Nephron progenitor cell (in vitro differentiated cells): Measurements from ENCODE around the gene ZC3H6.

Experiments
- DNase-seq: peaks from one replicate; pipeline ENCODE4 v3.0.0; 2021
- H3K27ac Mint-ChIP-seq: 2 replicates; pipeline ENCODE4 v1.8.0; 2021; ENCODE audit warnings: mild to moderate bottlenecking, moderate library complexity, mixed read lengths
- H3K27me3 Mint-ChIP-seq: 2 replicates; pipeline ENCODE4 v1.8.0; 2021; ENCODE audit warnings: mild to moderate bottlenecking, low read depth, mixed read lengths; ENCODE audit not compliant: poor library complexity
- H3K36me3 Mint-ChIP-seq: 2 replicates; pipeline ENCODE4 v1.8.0; 2021; ENCODE audit warnings: low read depth, mixed read lengths
- H3K4me1 Mint-ChIP-seq: 2 replicates; pipeline ENCODE4 v1.8.0; 2021; ENCODE audit warnings: mixed read lengths
- H3K4me3 Mint-ChIP-seq: 2 replicates; pipeline ENCODE4 v1.8.0; 2021; ENCODE audit warnings: mild to moderate bottlenecking, moderate library complexity, mixed read lengths
- H3K9me3 Mint-ChIP-seq: 2 replicates; pipeline ENCODE4 v1.8.0; 2021; ENCODE audit warnings: mild to moderate bottlenecking, moderate library complexity, mixed read lengths
- CTCF ChIP-seq: fragments of 200-600 bp; sonication (generic); IDR thresholded peaks from 2 replicates; pipeline ENCODE4 v1.5.0; 2021; ENCODE audit warnings: antibody characterized with exemption

ZC3H6 gene

GRCh38 chr2:112244854-112245253 lies 30.5 kb upstream of the ZC3H6 start:
- Mint-ChIP-seq H3K27me3 (no peaks in the 10 kb centered on the region), H3K4me1 (no peaks in the 10 kb centered on the region), H3K9me3 (peaks cover 22% of the 10 kb centered on the region), H3K27ac (no peak overlapping the region), H3K4me3 (no peak overlapping the region), H3K36me3 (peaks cover 61% of the 10 kb centered on the region)
- no peak for DNase-seq
- TF ChIP-seq CTCF = no peak

- H3K4me1 Mint-ChIP-seq = peaks cover 14% of the 10 kb centered on the region
- H3K27me3 Mint-ChIP-seq = no peaks in the 10 kb centered on the region
- H3K4me3 Mint-ChIP-seq = no peak overlapping the region
- DNase-seq = no peak
- no peak overlapping the region for H3K27ac Mint-ChIP-seq
- H3K9me3 Mint-ChIP-seq = peaks cover 7% of the 10 kb centered on the region
- H3K36me3 Mint-ChIP-seq = peaks cover 33% of the 10 kb centered on the region
- TF ChIP-seq CTCF = no peak
These were observed 24.1 kb upstream of the ZC3H6 start for GRCh38 chr2:112251271-112251670.

GRCh38 chr2:112253261-112253815 lies 22.1 kb upstream of the ZC3H6 start:
- Mint-ChIP-seq H3K27me3 (no peaks in the 10 kb centered on the region), H3K27ac (no peak overlapping the region), H3K4me3 (peak overlapping the region; percentile 89), H3K36me3 (peaks cover 12% of the 10 kb centered on the region), H3K4me1 (peaks cover 14% of the 10 kb centered on the region), H3K9me3 (peaks cover 3% of the 10 kb centered on the region)
- no peak for DNase-seq
- no peak for TF ChIP-seq CTCF

GRCh38 chr2:112254466-112255240 lies 20.7 kb upstream of the ZC3H6 start, which contains the start of gene ZC3H8:
Gene ZC3H8, minus strand, starts transcription at chr2:112255042. Its CDS starts 61 bp downstream, at chr2:112254981.
- peak within 1 kb of the TSS; percentile 46 for H3K27ac Mint-ChIP-seq
- H3K36me3 Mint-ChIP-seq = peaks cover 4% of the 10 kb centered on the region
- TF ChIP-seq CTCF = no peak
- peak; percentile 96 for DNase-seq
- peaks cover 18% of the 10 kb centered on the region for H3K4me1 Mint-ChIP-seq
- H3K9me3 Mint-ChIP-seq = no peaks in the 10 kb centered on the region
- H3K27me3 Mint-ChIP-seq = no peaks in the 10 kb centered on the region
- peak within 1 kb of the TSS; percentile 89 for H3K4me3 Mint-ChIP-seq

GRCh38 chr2:112255875-112256274 lies 19.5 kb upstream of the ZC3H6 start:
- Mint-ChIP-seq H3K4me3 (peak overlapping the region; percentile 89), H3K36me3 (peaks cover 4% of the 10 kb centered on the region), H3K27me3 (no peaks in the 10 kb centered on the region), H3K4me1 (peaks cover 28% of the 10 kb centered on the region), H3K27ac (no peak overlapping the region), H3K9me3 (no peaks in the 10 kb centered on the region)
- no peak for DNase-seq
- no peak for TF ChIP-seq CTCF

GRCh38 chr2:112256654-112257053 lies 18.7 kb upstream of the ZC3H6 start:
- Mint-ChIP-seq H3K27me3 (no peaks in the 10 kb centered on the region), H3K4me3 (no peak overlapping the region), H3K9me3 (peaks cover 3% of the 10 kb centered on the region), H3K36me3 (peaks cover 4% of the 10 kb centered on the region), H3K4me1 (peaks cover 28% of the 10 kb centered on the region), H3K27ac (no peak overlapping the region)
- no peak for DNase-seq
- no peak for TF ChIP-seq CTCF
